ENCODE data around the gene CIP2A. TPM values are rescaled to one million over a fixed set of nuclear protein-coding genes. Genes with fewer than 3 reads are reported as not detected.

The CIP2A gene
- total RNA-seq, 2 donors from 2014 or later = 48.3 to 53.4 TPM

GRCh38 chr3:108501535-108501934, 87.7 kb downstream of the CIP2A start:
- ATAC-seq (no peak), DNase-seq (ENCODE audit: low spot score in 2 of 2) (no peak)
- no peaks in the 10 kb centered on the region for H3K36me3 Mint-ChIP-seq
- H3K9me3 Mint-ChIP-seq = no peaks in the 10 kb centered on the region
- no peak overlapping the region for H3K27ac Mint-ChIP-seq

GRCh38 chr3:108500728-108501127, 88.5 kb downstream of the CIP2A start:
- Mint-ChIP-seq H3K27ac (no peak overlapping the region), H3K9me3 (no peaks in the 10 kb centered on the region), H3K36me3 (no peaks in the 10 kb centered on the region)
- ATAC-seq (no peak), DNase-seq (ENCODE audit: low spot score in 2 of 2) (no peak)

Other genes with a start within 250 kb of the CIP2A start
- gene MYH15, start 78.8 kb downstream of the CIP2A start, total RNA-seq = under 1 TPM; 0.18 to 0.53 TPM
- gene DZIP3, start 284 bp upstream of the CIP2A start, total RNA-seq = 10 to 100 TPM; 13.9 to 20.0 TPM
- not detected for gene RETNLB, start 168.0 kb upstream of the CIP2A start, total RNA-seq
- gene TRAT1, start 233.3 kb upstream of the CIP2A start, total RNA-seq = 10 to 100 TPM; 11.8 to 25.9 TPM

All from activated naive CD4-positive, alpha-beta T cell treated with anti-CD3 and anti-CD28 coated beads, Interleukin-2, amount 50 U/mL, for 72 hours (primary cell).